Glomerular endothelial cell (primary cell): Measurements from ENCODE around the gene MSI1. TPM values are rescaled to one million over a fixed set of nuclear protein-coding genes. Genes with fewer than 3 reads are reported as not detected.
A peak's percentile ranks its signal among the peaks of the same experiment; 100 is the strongest.

Experiments
- DNase-seq: peaks from one replicate; pipeline ENCODE4 v3.0.0-alpha.2; 2011; ENCODE audit warnings: low read depth, low spot score; ENCODE audit errors: extremely low read depth
- total RNA-seq: library from RNA; depleted of rRNA; stranded (reverse); fragments of >200 nt; gene quantifications from 2 replicates; pipeline ENCODE4 v1.2.3, GENCODE V29; 2015

The MSI1 gene
- total RNA-seq, 1 donor from 2014 or later, result not detected

DNA sequence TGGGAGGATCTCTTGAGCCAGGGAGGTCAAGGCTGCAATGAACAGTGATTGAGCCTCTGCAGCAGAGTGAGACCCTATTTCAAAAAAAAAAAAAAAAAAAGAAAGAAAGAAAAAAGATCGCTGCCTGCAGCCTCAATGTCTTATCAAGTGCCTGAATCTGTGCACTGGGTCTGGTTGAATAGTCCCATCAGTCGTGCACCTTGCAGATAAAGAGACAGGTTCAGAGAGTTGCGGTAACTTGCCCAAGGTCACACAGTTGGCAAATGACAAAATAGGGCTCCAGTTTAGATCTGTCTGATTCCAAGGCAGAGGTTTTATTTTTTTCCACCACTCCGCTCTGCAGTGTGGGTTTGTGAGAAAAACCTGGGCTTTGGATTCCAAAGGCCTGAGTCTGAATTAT is 40.7 kb downstream of the MSI1 start:
- DNase-seq, result no peak

DNA sequence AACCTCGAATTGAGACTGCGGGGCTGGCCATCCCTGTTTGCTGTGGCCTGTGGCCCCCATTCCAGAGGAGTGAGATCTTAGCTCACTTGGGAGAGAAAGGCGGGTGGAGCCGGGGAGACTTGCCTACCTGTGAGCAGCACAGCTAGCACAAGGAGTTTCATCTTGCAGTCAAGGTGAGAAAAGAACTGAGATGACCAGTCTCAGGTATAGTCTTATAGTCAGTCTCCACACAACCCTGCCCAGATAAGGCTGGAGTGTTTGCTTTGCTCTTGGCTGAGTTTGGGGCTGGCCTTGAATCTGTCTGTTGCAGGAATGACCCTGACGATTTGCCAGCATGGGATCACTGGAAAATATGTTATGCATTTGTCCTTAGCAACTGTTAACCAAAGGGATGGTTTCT is 41.4 kb downstream of the MSI1 start, which contains the start of gene PLA2G1B:
PLA2G1B (minus strand) TSS at position 187 of the 400 bp plus-strand sequence; CDS start at position 161, 26 bp downstream.
- DNase-seq, result no peak

DNA sequence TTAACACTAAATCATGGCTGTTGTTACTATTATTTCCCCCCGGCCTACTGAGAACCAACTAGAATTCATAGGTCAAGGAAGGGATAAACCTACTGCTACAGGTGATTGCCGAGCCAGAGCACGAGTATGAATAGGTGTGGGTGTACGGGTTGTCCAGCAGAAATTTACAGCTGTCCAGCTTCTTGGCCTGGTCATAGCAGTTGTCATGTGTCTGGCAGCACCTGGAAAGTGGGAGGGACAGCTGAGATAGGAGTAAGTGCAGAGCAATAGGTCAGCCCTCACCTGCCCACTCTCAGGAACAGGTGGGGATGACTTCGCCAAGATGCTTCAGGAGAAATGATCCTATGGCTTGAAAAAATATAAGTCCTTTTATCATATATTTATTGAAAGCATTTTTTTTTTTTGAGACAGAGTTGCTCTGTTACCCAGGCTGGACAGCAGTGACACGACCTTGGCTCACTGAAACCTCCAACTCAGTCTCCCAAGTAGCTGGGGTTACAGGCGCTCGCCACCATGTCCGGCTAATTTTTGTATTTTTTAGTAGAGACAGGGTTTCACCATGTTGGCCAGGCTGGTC is 44.0 kb downstream of the MSI1 start:
- DNase-seq, result no peak

DNA sequence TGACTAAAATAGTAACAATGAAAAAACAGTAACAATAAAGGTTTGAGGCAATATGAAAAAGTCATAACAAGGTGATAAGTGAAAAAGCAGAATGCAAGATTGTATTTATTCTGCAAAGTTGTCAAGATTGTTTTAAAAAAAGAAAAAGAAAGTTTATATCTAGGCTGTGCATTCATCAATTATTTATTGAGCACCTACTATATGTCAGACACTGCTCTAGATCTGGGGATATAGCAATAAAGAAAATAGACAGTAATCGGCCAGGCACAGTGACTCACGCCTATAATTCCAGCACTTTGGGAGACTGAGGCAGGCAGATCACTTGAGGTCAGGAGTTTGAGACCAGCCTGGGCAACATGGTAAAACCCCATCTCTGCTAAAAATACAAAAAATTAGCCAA is 45.2 kb downstream of the MSI1 start:
- no peak for DNase-seq

DNA sequence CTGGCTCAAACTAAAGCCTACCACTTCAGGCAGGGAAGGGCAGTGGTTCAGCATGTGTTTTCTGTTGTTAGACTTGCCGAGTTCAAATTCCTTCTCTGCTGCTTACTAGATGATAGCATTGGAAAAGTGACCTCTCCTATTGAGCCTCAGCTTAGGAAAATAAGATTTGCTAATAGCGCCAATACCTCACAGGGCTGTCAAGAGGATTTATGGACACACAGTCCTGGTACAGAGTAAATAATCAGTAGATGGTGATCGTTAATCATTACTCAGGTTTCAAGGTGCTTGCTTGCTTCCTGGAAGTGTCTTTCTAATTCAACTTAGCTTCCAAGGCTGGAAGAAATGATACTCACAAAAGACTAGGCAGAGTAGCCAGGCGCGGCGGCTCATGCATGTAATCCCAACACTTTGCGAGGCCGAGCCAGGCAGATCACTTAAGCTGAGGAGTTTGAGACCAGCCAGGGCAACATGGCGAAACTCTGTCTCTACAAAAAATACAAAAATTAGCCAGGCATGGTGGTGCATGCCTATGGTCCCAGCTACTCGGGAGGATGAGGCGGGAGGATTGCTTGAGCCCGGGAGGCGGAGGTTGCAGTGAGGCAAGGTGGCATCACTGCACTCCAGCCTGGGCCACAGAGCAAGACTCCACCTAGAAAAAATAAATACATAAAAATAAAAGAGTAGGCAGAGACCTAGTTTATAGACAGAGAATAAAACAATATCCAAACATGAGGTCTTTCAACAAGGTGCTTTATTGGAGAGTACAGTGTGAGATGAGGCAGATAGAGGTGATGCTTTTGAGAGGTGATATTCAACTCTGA is 47.4 kb downstream of the MSI1 start:
- DNase-seq, result no peak

DNA sequence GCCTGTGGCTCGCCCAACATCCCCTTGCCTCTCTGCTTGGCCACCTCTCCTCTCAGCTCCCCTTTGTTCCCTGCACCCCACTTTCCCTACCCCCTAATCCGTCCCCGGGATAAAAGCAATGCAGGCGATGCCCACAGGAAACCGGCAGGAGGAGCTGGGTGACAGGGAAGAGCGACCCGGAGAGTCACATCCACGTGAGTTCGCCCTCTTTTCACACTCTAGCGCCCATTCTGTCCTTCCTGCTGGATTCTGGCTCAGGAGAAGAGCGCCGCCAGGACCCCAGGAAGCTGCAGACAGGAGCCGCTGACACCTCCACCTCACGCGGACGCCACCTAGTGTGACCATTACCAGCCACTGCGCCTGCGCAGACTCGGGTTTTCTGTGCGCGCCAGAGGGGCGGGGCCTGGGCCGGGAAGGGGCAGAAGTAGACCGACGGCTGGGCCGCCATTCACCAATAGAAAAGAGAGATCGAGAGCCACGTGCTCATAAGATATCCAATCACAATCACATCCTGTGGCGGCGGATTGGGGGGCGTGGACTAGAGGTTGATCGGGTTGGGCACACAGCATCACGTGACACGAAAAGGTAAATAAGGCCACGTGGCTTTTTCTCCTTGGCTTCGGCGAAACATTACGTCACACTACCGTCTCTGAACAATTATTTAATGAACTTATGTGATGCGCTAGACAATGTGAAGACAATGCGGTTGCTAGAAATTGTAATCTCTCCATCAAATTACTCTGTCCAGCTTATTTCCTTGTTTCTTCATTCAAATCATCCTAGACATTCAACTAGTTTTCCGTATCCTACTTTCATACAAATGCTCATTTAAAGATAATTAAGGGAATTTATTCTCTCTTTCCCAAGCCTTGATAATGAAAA is 51.5 kb downstream of the MSI1 start:
- peak; percentile 94 for DNase-seq

DNA sequence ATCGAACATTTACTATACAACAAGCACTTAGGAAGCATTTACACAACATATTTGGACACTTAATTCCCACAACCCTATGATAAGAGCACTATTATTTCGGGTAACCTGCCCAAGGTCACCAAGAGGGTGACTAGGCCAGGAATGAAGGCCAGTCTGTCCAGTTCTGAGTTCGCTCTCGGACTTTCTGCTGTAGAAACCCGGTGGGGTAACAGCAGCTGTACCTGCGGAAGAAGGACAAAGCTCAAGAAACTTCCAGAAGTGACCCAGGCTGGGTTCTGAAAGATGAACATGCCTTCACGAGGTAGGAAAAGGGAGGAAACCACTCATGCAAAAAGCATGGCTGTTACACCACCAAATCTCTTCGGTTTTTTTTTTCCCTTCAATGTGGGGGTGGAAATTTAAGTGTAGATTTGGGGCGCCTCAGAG is 52.2 kb downstream of the MSI1 start:
- DNase-seq, result no peak

DNA sequence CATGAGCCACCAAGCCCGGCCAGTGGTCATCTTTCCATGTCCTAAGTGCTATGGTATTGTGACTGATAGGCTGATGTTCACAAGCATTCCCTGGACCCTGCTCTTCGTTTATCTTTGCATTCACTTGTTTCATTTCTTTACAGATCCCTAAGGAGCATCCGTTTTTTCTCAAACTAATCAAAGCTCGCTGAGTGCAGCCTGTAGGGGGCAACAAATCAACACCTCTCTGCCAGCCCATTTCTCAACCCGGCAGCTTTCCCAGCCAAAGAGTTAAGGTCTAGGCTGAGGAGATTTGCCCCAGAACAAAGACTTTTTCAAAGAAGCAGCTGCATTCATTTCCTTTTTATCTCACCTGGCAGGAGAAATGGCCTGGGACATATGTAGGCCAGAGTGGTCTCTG is 54.7 kb downstream of the MSI1 start:
- DNase-seq, result no peak

DNA sequence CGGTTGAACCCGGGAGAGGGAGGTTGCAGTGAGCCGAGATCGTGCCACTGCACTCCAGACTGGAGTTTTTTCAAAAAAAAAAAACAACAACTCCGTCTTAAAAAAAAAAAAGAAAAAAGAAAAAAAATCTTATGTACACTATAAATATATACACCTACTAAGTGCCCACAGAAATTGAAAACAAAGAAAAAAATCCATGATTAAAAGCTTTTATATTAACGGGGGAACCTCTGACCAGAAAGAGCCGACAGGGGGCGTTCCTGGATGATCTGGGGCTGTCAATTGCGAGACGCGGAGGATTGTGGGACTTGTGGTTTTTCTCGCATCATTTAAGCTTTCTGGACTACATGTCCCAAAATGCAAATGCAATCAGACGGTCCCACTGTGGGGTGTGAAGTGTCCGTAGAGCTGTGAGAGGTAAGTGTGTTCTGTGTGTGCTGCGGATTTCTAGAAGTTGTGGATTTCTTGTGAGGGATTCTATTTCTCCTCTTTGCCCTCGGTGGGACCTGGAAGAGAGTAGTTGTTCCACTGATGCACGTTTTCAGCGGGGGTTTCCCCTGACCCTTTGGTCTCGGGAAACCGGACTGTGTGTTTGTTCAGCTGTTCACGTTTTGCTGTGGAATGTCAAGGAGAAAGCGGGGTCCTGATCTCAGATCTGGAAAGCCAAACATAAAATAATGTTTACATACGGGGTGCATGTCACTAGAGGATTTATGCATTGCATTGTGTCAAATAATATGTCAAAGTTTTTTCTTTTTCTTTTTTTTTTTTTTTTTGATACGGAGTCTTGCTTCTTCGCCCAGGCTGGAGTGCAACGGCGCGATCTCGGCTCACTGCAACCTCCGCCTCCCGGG is 66.8 kb downstream of the MSI1 start, which contains the start of gene SIRT4:
SIRT4 (plus strand) TSS at position 360 of the 854 bp plus-strand sequence. CDS start 1,241 bp downstream, outside the sequence.
- DNase-seq, result peak; percentile 95

DNA sequence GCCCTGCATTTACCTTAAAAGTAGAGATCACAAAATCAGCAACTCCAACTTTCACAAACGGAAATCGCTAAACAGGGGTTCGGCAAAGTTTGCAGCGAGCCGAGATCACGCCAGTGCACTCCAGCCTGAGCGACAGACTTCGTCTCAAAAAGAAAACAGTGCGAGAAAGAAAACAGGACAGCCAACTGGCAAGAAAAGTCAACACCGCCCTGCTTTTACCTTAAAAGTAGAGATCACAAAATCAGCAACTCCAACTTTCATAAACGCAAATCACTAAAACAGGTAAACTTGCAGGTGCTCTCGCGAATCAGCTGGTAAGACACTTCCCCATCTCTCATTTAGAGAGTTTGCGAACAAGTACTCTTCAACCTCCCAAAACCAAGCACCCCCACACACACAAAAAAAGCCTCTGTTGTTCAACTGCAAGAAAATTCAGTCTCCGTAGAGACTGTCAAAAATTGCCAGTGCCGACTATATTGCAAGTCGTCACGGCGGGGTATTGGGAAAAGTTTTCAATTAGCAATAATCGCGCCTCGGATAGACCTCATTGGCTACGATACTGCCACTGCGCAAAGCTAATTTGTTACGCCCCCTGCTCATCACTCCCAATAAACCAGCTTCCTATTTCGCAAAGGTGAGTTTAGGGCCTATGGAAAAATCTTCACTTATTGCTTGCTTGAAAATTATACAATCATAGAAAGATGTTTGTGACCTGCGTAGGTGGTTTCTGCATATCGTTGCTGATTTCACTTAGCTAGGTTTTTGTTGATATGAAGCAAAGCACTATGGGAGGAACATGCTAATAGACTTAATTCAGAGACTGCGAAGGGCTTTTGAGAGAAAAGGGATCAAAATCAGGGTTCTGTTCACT is 76.1 kb downstream of the MSI1 start, which contains the start of gene RNU4-1:
RNU4-1 (minus strand) TSS at position 577 of the 871 bp plus-strand sequence.
- peak; percentile 83 for DNase-seq

DNA sequence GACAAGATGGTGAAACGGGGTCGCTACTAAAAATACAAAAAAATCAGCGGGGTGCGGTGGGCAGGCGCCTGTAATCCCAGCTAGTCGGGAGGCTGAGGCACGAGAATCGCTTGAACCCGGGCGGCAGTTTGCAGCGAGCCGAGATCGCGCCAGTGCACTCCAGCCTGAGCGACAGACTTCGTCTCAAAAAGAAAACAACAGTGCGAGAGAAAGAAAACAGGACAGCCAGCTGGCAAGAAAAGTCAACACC is 76.6 kb downstream of the MSI1 start:
- no peak for DNase-seq

Other genes starting within 250 kb of the MSI1 start
- gene GCN1, start 174.4 kb downstream of the MSI1 start, total RNA-seq, result 66.9 and 96.0 TPM in 2 replicates
- gene RPLP0, start 168.1 kb downstream of the MSI1 start, total RNA-seq, result 2,362 and 4,447 TPM in 2 replicates
- gene PXN, start 103.4 kb downstream of the MSI1 start, total RNA-seq, result 279 and 332 TPM in 2 replicates
- under 0.01 TPM in 2 replicates for gene RNU4-2, start 77.3 kb downstream of the MSI1 start, total RNA-seq
- gene RNU4-1, start 75.9 kb downstream of the MSI1 start, total RNA-seq, result under 0.01 TPM in 2 replicates
- 0.24 and 0.88 TPM in 2 replicates for gene SIRT4, start 66.8 kb downstream of the MSI1 start, total RNA-seq
- gene PLA2G1B, start 41.4 kb downstream of the MSI1 start, total RNA-seq, result not detected in 2 replicates
- gene COX6A1, start 68.9 kb upstream of the MSI1 start, total RNA-seq, result 455 and 459 TPM in 2 replicates
- 42.4 and 76.2 TPM in 2 replicates for gene TRIAP1, start 77.2 kb upstream of the MSI1 start, total RNA-seq
- gene GATC, start 77.3 kb upstream of the MSI1 start, total RNA-seq, result 16.9 and 19.9 TPM in 2 replicates
- gene SRSF9, start 100.6 kb upstream of the MSI1 start, total RNA-seq, result 77.6 and 104 TPM in 2 replicates
- gene DYNLL1, start 126.9 kb upstream of the MSI1 start, total RNA-seq, result 425 and 462 TPM in 2 replicates
- 17.6 and 30.3 TPM in 2 replicates for gene COQ5, start 160.0 kb upstream of the MSI1 start, total RNA-seq
- 97.2 and 111 TPM in 2 replicates for gene RNF10, start 165.2 kb upstream of the MSI1 start, total RNA-seq
- 16.3 and 17.9 TPM in 2 replicates for gene POP5, start 212.2 kb upstream of the MSI1 start, total RNA-seq